Measurements from ENCODE around the gene ABHD1. TPM values are rescaled to one million over a fixed set of nuclear protein-coding genes. Genes with fewer than 3 reads are reported as not detected.
"Not testable (repeated sequence)": the region's sequence is repeated elsewhere in the genome, so short reads cannot be mapped to it uniquely, and the experiment has no call there.

ABHD1 gene
- total RNA-seq: 0.31 TPM

DNA sequence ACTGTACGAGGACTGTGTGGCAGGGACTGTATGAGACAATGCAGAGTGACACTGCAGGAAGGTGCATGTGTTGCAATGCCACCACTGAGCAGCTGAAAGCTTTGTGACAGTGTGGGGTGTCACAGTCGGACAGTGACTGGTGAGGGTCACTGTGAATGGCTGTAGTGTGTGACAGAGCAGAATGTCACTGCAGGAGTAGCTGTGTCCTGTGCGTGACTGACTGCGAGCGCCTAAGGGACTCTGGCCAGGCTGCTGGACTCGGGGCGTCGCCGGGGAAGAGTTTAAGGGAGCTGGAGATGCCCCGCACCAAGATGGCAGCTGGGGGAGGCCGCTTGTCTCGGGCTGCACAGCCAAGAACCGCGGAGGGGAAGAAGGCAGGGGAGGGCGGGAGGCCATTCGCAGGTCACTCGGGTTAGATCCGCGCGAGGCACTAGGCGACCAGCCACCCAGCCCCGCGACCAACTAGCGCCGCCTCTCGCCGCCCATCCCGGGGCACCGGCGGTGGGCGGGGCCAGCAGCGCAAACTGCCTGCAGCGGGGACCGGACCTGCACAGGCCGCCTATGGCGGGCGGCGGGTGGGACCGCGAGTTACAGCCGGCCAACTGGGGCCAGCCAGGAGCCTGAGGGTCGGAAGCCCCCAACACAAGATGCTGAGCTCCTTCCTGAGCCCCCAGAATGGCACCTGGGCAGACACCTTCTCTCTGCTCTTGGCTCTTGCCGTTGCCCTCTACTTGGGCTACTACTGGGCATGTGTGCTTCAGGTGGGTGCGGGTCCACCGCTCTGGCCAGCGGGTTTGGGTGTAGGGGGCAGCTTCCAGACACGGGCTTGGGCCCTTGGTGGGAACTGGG, at the start of gene ABHD1:
TSS of gene ABHD1 (plus strand) at position 514 of the 849 bp plus-strand sequence. CDS start at position 648, 134 bp downstream.
- DNase-seq: peak; percentile 67

DNA sequence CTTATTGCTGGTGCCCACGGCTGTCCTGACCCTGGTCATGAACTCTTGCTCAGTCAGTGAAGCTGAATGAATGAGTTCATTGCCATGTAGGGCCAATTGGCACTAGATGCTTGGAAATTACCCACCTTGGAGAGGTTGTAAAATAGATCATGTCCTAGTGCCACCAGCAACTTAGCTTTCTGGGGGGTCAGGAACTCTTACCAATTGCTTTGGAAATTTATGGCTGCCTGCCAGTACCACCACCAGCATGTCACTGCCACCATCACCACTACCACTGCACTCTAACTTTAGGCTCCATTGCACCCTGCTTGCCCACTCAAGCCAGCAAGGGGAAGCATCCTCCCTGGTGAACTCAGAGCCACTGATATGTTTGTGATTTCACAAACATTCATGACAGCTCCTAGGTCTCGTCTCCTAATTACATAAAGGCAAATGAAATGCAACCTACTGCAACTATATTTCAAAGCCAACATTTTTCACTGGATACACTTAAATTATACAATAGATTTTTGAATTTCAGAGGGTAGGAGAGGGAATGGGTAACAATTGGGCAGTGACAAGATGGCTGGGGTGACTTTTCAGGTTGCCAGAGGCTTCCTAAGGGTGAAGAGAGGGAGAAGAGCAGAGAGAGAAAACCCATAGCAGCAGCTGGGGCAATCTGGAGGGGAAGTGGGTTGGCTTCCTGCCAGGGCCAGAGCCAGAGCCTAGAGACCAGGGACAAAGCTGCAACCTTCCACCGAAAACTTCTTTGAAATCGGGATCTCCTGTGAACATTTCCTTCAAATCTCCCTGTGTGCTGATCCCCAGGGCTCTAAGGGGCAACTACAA, 48.7 kb upstream of the ABHD1 start:
- no peak for DNase-seq

DNA sequence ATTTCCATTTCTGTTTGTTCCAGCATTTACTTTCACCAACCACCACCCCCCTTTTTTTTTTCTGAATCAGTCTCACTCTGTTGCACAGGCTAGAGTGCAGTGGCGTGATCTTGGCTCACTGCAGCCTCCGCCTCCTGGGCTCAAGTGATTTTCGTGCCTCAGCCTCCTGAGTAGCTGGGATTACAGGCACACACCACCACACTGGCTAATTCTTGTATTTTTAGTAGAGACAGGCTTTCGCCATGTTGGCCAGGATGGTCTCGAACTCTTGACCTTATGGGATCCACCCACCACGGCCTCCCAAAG, 48.1 kb upstream of the ABHD1 start:
- DNase-seq: not testable (repeated sequence)

DNA sequence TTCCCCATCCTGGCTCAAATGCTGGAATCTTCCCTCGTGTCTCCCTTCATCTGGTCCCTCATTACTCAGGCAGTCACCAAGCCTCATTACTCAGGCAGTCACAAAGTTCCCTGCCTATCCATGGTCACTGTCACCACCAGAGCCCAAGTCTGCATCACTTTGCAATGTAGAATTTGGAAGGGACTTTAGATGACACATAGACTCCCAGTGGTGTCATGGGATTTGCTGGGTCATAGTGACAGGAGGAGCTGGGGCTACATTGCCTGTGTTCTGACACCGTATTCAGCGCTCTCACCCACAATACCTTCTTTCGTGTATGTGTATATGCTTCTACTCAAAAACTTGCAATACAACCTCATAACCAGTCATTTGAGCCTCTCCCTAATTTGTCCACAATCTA, 47.3 kb upstream of the ABHD1 start:
- no peak for DNase-seq

DNA sequence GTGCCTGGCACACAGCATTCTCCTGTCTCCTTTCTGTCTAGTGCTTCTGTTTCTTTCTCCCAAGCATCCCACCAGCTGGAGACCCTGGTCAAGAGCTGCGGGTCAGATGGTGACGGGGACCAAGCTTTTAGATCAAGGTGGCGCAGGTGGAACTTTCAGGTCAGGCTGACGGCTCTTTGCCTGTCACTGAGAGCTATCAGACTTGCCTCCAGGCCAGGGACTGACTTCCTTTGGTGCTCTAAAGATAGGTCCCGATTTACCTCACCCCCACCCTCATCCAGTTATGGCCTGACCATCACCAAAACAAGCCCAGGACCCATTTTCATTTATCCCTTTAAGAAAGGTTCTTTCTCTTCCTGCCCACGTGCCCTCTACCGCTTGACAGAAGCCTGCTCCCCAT, 46.4 kb upstream of the ABHD1 start:
- no peak for DNase-seq

DNA sequence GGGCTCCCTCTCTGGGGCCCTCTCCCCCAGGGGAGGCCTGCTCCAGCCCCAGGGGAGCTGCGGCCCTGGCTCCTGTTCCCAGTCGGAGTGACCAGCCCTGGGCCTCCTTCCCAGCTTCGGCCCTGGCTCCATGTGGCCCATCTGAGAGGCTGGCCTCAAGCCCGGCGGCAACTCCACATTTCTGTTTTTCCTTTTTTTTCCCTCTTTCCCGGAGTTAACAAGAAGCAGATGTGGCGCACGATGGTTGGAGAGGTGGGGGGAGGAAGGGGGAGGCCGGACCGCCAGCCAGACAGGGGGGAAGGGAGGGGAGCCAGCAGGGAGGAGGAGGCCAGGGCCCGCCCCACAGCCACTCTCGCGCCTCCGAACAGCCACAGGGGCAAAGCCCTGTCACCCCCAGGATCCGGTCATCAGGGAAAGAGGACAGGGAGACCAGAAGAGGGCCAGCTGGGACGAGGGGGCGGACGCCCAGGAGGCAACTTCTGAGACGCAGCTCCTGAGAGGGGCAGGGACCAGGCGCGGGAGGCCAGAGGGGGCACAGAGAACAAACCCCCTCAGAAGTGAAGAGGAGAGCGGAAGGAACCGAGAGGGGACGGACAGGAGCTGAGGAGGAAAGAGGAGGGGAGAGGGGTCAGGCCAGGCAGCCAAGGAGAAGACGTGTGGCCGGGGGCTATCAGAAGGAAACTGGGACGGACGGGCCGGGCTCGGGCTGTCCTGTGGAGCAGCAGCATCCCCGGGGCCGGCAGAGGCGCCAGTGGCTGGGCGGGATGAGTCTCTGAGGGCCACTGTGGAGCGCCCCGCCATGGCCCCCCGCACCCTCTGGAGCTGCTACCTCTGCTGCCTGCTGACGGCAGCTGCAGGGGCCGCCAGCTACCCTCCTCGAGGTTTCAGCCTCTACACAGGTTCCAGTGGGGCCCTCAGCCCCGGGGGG, 45.1 kb upstream of the ABHD1 start, which contains the start of gene EMILIN1:
TSS of gene EMILIN1 (plus strand) at position 349 of the 928 bp plus-strand sequence. CDS start at position 800, 451 bp downstream.
- peak; percentile 60 for DNase-seq

DNA sequence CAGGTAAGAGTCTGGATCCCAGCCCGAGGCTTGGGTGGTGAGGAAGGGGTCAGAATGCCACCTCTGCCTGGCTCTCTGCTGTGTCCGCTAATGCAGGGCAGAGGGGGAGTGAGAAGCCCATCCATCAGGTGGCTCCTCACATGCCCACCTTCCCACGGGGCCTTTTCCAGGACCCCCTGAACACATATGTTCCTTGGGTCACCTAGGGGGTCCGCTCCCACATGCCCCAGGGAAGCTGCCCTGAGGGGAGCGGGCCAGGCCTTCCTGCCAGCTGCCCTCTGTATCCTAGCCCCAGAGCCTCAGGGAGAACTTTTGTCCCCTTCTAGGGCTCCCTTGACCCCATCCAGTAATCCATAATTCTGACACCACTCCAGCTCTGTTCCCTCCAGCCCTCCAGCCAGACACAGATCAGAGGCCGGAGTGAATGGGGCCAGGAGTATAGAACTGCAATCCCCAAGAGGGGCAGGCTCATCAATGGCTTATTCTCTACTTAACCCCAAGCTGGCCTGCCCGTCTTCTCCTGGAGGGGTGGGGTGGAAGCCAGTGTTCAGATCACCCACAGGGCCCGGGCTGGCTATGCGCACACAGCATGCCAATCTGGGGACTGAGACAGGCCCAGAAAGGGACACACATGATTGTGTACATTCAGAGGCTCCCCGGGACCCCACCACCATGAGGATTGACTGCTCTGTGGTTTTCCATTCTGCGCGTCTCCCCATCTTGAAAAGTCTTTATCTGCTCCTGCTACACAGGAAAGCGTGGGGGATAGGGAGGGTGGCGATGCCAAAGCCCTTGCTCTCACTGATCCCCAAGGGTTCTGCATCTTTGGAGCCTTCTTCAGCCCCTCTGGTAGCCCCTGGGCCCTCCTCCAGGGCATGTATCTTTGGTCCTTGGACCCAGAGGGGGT, 44.1 kb upstream of the ABHD1 start:
- no peak for DNase-seq

DNA sequence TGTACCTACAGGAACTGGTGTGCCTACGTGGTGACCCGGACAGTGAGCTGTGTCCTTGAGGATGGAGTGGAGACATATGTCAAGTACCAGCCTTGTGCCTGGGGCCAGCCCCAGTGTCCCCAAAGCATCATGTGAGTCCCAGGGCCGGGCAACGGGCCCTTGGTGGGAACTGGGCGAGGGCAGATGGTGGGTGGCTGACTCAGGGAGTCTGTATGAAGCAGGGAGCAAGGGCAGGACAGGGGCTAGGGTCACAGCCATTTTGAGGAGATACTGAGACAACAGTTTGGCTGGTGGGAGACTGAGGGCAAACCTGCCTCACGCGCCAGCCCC, 43.5 kb upstream of the ABHD1 start:
- DNase-seq: no peak

DNA sequence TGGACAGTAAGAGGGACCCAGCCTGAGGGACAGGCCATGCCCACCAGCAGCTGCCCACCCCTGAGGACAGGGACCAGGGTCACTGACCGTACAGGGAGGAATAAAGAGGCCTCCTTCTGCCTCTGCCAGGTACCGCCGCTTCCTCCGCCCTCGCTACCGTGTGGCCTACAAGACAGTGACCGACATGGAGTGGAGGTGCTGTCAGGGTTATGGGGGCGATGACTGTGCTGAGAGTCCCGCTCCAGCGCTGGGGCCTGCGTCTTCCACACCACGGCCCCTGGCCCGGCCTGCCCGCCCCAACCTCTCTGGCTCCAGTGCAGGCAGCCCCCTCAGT, 43.0 kb upstream of the ABHD1 start:
- no peak for DNase-seq

DNA sequence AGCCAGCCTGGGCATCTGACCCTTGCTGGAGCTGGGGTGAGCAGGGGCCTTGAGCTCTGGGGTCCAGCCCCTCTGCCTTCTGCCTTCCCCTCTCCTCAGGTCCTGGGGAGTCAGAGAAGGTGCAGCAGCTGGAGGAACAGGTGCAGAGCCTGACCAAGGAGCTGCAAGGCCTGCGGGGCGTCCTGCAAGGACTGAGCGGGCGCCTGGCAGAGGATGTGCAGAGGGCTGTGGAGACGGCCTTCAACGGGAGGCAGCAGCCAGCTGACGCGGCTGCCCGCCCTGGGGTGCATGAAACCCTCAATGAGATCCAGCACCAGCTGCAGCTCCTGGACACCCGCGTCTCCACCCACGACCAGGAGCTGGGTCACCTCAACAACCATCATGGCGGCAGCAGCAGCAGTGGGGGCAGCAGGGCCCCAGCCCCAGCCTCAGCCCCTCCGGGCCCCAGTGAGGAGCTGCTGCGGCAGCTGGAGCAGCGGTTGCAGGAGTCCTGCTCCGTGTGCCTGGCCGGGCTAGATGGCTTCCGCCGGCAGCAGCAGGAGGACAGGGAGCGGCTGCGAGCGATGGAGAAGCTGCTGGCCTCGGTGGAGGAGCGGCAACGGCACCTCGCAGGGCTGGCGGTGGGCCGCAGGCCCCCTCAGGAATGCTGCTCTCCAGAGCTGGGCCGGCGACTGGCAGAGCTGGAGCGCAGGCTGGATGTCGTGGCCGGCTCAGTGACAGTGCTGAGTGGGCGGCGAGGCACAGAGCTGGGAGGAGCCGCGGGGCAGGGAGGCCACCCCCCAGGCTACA, 41.4 kb upstream of the ABHD1 start:
- DNase-seq: no peak

DNA sequence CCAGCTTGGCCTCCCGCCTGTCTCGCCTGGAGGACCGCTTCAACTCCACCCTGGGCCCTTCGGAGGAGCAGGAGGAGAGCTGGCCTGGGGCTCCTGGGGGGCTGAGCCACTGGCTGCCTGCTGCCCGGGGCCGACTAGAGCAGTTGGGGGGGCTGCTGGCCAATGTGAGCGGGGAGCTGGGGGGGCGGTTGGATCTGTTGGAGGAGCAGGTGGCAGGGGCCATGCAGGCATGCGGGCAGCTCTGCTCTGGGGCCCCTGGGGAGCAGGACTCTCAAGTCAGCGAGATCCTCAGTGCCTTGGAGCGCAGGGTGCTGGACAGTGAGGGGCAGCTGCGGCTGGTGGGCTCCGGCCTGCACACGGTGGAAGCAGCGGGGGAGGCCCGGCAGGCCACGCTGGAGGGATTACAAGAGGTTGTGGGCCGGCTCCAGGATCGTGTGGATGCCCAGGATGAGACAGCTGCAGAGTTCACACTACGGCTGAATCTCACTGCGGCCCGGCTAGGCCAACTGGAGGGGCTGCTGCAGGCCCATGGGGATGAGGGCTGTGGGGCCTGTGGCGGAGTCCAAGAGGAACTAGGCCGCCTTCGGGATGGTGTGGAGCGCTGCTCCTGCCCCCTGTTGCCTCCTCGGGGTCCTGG, 40.7 kb upstream of the ABHD1 start:
- DNase-seq: no peak

DNA sequence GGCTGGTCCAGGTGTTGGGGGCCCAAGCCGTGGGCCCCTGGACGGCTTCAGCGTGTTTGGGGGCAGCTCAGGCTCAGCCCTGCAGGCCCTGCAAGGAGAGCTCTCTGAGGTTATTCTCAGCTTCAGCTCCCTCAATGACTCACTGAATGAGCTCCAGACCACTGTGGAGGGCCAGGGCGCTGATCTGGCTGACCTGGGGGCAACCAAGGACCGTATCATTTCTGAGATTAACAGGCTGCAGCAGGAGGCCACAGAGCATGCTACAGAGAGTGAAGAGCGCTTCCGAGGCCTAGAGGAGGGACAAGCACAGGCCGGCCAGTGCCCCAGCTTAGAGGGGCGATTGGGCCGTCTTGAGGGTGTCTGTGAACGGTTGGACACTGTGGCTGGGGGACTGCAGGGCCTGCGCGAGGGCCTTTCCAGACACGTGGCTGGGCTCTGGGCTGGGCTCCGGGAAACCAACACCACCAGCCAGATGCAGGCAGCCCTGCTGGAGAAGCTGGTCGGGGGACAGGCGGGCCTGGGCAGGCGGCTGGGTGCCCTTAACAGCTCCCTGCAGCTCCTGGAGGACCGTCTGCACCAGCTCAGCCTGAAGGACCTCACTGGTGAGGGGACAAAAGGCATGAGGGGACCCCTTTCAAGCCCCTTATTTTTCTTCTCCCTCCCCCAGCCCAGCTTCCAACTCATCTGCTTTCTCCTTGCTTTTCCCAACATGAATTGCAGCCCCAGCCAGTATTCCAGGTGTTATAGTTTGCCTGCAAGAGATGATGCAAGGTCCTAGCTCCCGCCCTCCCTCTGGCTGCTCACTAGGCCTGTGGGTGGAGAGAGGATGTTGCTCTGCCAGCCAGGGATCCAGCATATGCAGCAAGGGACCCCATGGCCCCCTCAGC, 40.0 kb upstream of the ABHD1 start:
- DNase-seq: no peak

DNA sequence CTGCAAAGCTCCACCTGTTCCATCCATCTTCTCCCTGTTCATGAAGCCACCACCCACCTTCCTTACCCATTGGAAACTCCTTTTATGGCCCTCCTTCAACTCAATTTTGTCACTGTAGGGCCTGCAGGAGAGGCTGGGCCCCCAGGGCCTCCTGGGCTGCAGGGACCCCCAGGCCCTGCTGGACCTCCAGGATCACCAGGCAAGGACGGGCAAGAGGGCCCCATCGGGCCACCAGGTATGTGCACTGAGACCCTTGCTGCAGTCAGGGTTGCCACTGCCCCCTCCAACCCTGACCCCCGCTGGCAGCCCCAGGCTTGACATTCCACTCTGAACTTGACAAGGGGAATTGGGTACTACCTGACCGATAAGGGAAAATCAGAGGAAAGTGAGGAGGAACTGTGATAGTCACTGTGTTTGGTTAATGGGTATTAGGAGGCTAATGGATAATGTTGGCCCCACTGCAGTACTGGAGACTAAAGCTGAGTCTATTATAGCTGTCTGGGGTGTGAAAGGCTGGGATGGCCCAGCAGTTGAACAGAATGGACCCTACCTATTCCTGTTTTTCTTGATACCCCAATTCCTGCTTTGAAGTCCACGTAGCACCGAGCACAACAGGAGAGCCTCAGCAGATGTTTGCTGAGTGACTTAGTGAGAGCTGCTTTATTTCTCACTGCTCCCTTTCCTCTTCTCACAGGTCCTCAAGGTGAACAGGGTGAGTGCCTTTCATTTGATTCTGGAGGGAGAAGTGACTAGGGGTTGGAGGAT, 39.1 kb upstream of the ABHD1 start:
- DNase-seq: no peak

DNA sequence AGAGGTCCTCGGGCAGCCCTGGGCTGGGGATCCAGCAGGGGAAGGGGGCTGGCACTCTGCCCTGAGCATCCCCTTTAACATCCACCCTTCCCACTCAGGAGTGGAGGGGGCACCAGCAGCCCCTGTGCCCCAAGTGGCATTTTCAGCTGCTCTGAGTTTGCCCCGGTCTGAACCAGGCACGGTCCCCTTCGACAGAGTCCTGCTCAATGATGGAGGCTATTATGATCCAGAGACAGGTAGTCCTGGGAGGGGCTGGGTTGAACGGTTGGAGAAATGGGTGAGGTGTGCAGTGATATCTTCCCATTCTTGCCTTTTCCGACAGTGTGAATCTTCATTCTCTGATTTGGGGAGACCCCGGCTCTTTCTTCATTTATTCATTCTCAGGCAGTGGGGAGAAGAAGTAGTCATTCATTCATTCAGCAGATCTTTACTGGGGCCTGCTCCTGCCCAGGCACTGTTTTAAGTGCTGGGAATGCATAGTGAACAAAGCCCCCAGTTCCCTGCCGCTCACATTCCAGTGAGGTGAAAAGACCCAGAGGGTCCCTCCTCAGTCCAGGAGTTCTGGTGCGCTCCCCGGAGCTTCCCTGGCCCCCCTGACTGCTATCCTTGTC, 38.4 kb upstream of the ABHD1 start:
- no peak for DNase-seq

DNA sequence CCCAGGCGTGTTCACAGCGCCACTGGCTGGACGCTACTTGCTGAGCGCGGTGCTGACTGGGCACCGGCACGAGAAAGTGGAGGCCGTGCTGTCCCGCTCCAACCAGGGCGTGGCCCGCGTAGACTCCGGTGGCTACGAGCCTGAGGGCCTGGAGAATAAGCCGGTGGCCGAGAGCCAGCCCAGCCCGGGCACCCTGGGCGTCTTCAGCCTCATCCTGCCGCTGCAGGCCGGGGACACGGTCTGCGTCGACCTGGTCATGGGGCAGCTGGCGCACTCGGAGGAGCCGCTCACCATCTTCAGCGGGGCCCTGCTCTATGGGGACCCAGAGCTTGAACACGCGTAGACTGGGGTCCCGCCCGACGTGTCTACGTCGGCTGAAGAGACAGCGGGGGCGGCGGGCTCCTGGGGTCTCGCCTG, 37.9 kb upstream of the ABHD1 start:
- DNase-seq: peak; percentile 65

DNA sequence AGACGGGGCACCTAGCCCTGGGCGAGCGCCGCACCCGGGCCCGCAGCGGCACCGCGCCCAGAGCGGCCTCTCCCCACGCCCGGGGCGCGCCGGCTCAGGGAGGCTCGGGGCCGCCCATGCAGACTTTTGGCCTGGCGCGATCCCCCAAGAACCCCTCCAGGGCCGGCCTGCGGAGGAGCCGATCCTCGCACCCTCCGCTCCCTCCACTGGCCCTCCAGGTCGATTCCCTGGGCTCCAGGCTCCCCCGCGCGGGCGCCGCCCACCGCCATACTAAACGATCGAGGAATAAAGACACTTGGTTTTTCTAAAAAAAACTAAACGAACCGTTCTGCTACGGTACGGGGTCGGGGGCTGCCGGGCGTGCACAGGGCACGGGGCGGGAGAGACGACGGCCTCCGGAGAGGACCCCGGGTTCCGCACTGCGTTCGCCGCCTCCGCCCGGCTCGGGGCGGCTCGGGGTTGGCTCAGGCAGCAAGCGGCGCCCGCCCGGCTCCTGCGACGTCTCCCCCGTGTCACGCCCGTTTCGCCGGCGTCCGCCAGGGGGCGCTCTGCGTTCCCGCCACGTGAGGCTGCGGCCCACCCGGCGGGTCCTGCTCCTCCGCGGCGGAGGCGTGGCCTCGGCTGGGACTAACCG, 37.4 kb upstream of the ABHD1 start:
- peak; percentile 94 for DNase-seq

Measured in occipital lobe (tissue), 2 donors.